Dermis microvascular lymphatic vessel endothelial cell (primary cell): ENCODE measurements around the gene LENG9. TPM values are rescaled to one million over a fixed set of nuclear protein-coding genes. Genes with fewer than 3 reads are reported as not detected.
A peak's percentile ranks its signal among the peaks of the same experiment; 100 is the strongest.
"Not testable (repeated sequence)": the region's sequence is repeated elsewhere in the genome, so short reads cannot be mapped to it uniquely, and the experiment has no call there.

Experiments used
- DNase-seq, 2 donors: peaks; one replicate each; pipeline versions ENCODE4 v3.0.0 to v3.0.0-alpha.2; 2010; ENCODE audit warnings: low read depth in 2 of 2
- total RNA-seq: library from RNA; depleted of rRNA; stranded (reverse); fragments of >200 nt; gene quantifications from 2 replicates; pipeline ENCODE4 v1.2.1, GENCODE V29; 2014

LENG9 gene
- total RNA-seq, result 4.0 and 4.9 TPM in 2 replicates

GRCh38 chr19:54463531-54464043 is at the start of gene LENG9:
LENG9 (minus strand) TSS chr19:54463778; CDS start chr19:54463526, 252 bp downstream.
- DNase-seq, result peak; percentile 94 to 99

GRCh38 chr19:54509200-54509940 is 45.8 kb upstream of the LENG9 start:
- not testable (repeated sequence) for DNase-seq

- not testable (repeated sequence) for DNase-seq
These were observed 44.9 kb upstream of the LENG9 start for GRCh38 chr19:54508487-54508886.

- DNase-seq, result no peak
These were observed 44.2 kb upstream of the LENG9 start for GRCh38 chr19:54507824-54508223.

GRCh38 chr19:54507038-54507717 is 43.6 kb upstream of the LENG9 start:
- not testable (repeated sequence) for DNase-seq

GRCh38 chr19:54506079-54506478 is 42.5 kb upstream of the LENG9 start:
- DNase-seq, result no peak

- DNase-seq, result not testable (repeated sequence)
These were observed 42.0 kb upstream of the LENG9 start for GRCh38 chr19:54505542-54505941.

GRCh38 chr19:54502518-54503048 is 39.0 kb upstream of the LENG9 start, which contains the start of gene LAIR2:
LAIR2 (plus strand) TSS chr19:54502831; CDS start chr19:54502919, 88 bp downstream.
- no peak for DNase-seq

GRCh38 chr19:54498451-54498772 is 34.8 kb upstream of the LENG9 start:
- not testable (repeated sequence) for DNase-seq

GRCh38 chr19:54497747-54498450 is 34.3 kb upstream of the LENG9 start:
- DNase-seq, result not testable (repeated sequence)

GRCh38 chr19:54495284-54495683 is 31.7 kb upstream of the LENG9 start:
- not testable (repeated sequence) for DNase-seq

- no peak for DNase-seq
These were observed 30.5 kb upstream of the LENG9 start for GRCh38 chr19:54493967-54494585.

GRCh38 chr19:54493056-54493455 is 29.5 kb upstream of the LENG9 start:
- DNase-seq, result not testable (repeated sequence)

GRCh38 chr19:54492568-54492967 is 29.0 kb upstream of the LENG9 start:
- DNase-seq, result no peak

- no peak for DNase-seq
These were observed 26.2 kb upstream of the LENG9 start for GRCh38 chr19:54489766-54490165.

GRCh38 chr19:54489341-54489740 is 25.8 kb upstream of the LENG9 start:
- DNase-seq, result no peak

- DNase-seq, result no peak
These were observed 22.3 kb upstream of the LENG9 start for GRCh38 chr19:54485851-54486250.

- no peak for DNase-seq
These were observed 20.9 kb upstream of the LENG9 start for GRCh38 chr19:54484451-54484850.

- DNase-seq, result no peak
These were observed 19.3 kb upstream of the LENG9 start for GRCh38 chr19:54482889-54483288.

GRCh38 chr19:54481326-54481930 is 17.9 kb upstream of the LENG9 start:
- peak in 1 of 2 donors; percentile 57 for DNase-seq

- DNase-seq, result no peak
These were observed 16.5 kb upstream of the LENG9 start for GRCh38 chr19:54480051-54480450.
